Right ventricle myocardium inferior (tissue), 1 donor: Measurements from ENCODE around the gene DOCK9. TPM values are rescaled to one million over a fixed set of nuclear protein-coding genes. Genes with fewer than 3 reads are reported as not detected.
"Not testable (repeated sequence)": the region's sequence is repeated elsewhere in the genome, so short reads cannot be mapped to it uniquely, and the experiment has no call there.

Experiments used
- ATAC-seq: fragments of 200-7000 bp; cut with Tn5 transposase; one replicate; pipeline ENCODE4 v1.9.1; 2020; ENCODE audit warnings: mild to moderate bottlenecking, moderate library complexity
- DNase-seq: peaks from one replicate; pipeline ENCODE4 v3.0.0; 2021; ENCODE audit errors: missing footprints
- intact Hi-C: fragments of 100-400 bp; cut with DNase I; formaldehyde crosslinking; loops from one replicate; pipeline ENCODE4 v1.11.0; 2022
- total RNA-seq: library from RNA; stranded (reverse); fragmentation: NEBNext Ultra II Directional; extraction: Animal tissue kit (Norgen Biotek cat#: 25700); gene quantifications from one replicate; pipeline ENCODE4 v1.2.1, GENCODE V29; 2021
- donor health status: DM: no; HTN: yes; CAD: no; lungs with severe emphysema.

The DOCK9 gene
- total RNA-seq, 1 donor from 2014 or later: 34.9 TPM

- no peak for ATAC-seq
- DNase-seq: no peak
- intact Hi-C loops: no loop called here
Measured at GRCh38 chr13:98755729-98756128, 222.1 kb downstream of the DOCK9 start.

GRCh38 chr13:98755116-98755515 lies 222.7 kb downstream of the DOCK9 start:
- intact Hi-C loops: no loop called here
- no peak for ATAC-seq
- DNase-seq: no peak

- ATAC-seq, DNase-seq, intact Hi-C loops: not testable (repeated sequence)
Measured at GRCh38 chr13:98754468-98754867, 223.4 kb downstream of the DOCK9 start.

GRCh38 chr13:98752467-98753290 lies 225.2 kb downstream of the DOCK9 start, which contains the start of gene SLC15A1:
Gene SLC15A1, minus strand, starts transcription at chr13:98752672. Its CDS starts 74 bp downstream, at chr13:98752598.
- DNase-seq (no peak), ATAC-seq (no peak)
- intact Hi-C loops: no loop called here

GRCh38 chr13:98751861-98752466 lies 225.9 kb downstream of the DOCK9 start:
- intact Hi-C loops: no loop called here
- DNase-seq: no peak
- no peak for ATAC-seq

GRCh38 chr13:98751367-98751782 lies 226.5 kb downstream of the DOCK9 start:
- ATAC-seq (no peak), DNase-seq (no peak)
- intact Hi-C loops: no loop called here

- ATAC-seq: no peak
- no peak for DNase-seq
- intact Hi-C loops: no loop called here
Measured at GRCh38 chr13:98749501-98749900, 228.4 kb downstream of the DOCK9 start.

GRCh38 chr13:98746968-98747367 lies 230.9 kb downstream of the DOCK9 start:
- DNase-seq: no peak
- intact Hi-C loops: no loop called here
- no peak for ATAC-seq

Other genes starting within 250 kb of the DOCK9 start
- not detected for gene SLC15A1, start 225.4 kb downstream of the DOCK9 start, total RNA-seq
- gene UBAC2, start 222.8 kb upstream of the DOCK9 start, total RNA-seq: 39.1 TPM